IPS-11a (cell line): ENCODE measurements around the gene TRMO.
A peak's percentile ranks its signal among the peaks of the same experiment; 100 is the strongest.

Experiments used
- H3K4me3 ChIP-seq: one replicate; pipeline ENCODE4 v1.5.1; 2013; ENCODE audit warnings: low read depth, low read length, control low read depth

Gene TRMO

GRCh38 chr9:97860451-97861147, 61.7 kb downstream of the TRMO start:
- H3K4me3 ChIP-seq, result no peak overlapping the region

GRCh38 chr9:97859346-97859745, 63.0 kb downstream of the TRMO start:
- H3K4me3 ChIP-seq, result no peak overlapping the region

- no peak overlapping the region for H3K4me3 ChIP-seq
Measured at GRCh38 chr9:97858826-97859225, 63.5 kb downstream of the TRMO start.

- no peak overlapping the region for H3K4me3 ChIP-seq
Measured at GRCh38 chr9:97858393-97858713, 63.9 kb downstream of the TRMO start.

- no peak overlapping the region for H3K4me3 ChIP-seq
Measured at GRCh38 chr9:97857606-97858392, 64.5 kb downstream of the TRMO start.

GRCh38 chr9:97856857-97857605, 65.3 kb downstream of the TRMO start:
- no peak overlapping the region for H3K4me3 ChIP-seq

GRCh38 chr9:97855899-97856298, 66.4 kb downstream of the TRMO start:
- no peak overlapping the region for H3K4me3 ChIP-seq

GRCh38 chr9:97855486-97855875, 66.8 kb downstream of the TRMO start:
- H3K4me3 ChIP-seq, result no peak overlapping the region

GRCh38 chr9:97854696-97855485, 67.4 kb downstream of the TRMO start:
- peak overlapping the region; percentile 0 for H3K4me3 ChIP-seq
